ENCODE data around the gene PTPRT. TPM values are rescaled to one million over a fixed set of nuclear protein-coding genes. Genes with fewer than 3 reads are reported as not detected.

The PTPRT gene
- total RNA-seq, 1 donor, result not detected

GRCh38 chr20:42272516-42272915, 917.2 kb downstream of the PTPRT start:
- no peak for DNase-seq (ENCODE audit: low read depth)
- H3K4me3 ChIP-seq (ENCODE audit: low read depth, low read length), result no peak overlapping the region
- no peak for TF ChIP-seq CTCF (IDR thresholded peaks at IDR 0.05; ENCODE audit: insufficient read depth, low read depth, low read length)

- no peak overlapping the region for H3K4me3 ChIP-seq (ENCODE audit: low read depth, low read length)
- TF ChIP-seq CTCF (IDR thresholded peaks at IDR 0.05; ENCODE audit: insufficient read depth, low read depth, low read length), result no peak
- no peak for DNase-seq (ENCODE audit: low read depth)
Observed at GRCh38 chr20:42270539-42270938, 919.2 kb downstream of the PTPRT start.

- no peak overlapping the region for H3K4me3 ChIP-seq (ENCODE audit: low read depth, low read length)
- no peak for TF ChIP-seq CTCF (IDR thresholded peaks at IDR 0.05; ENCODE audit: insufficient read depth, low read depth, low read length)
- no peak for DNase-seq (ENCODE audit: low read depth)
Observed at GRCh38 chr20:42267793-42268384, 921.8 kb downstream of the PTPRT start.

- no peak for TF ChIP-seq CTCF (IDR thresholded peaks at IDR 0.05; ENCODE audit: insufficient read depth, low read depth, low read length)
- DNase-seq (ENCODE audit: low read depth), result no peak
Observed at GRCh38 chr20:42261766-42262270, 927.9 kb downstream of the PTPRT start.

GRCh38 chr20:42260184-42260583, 929.5 kb downstream of the PTPRT start:
- no peak for TF ChIP-seq CTCF (IDR thresholded peaks at IDR 0.05; ENCODE audit: insufficient read depth, low read depth, low read length)
- DNase-seq (ENCODE audit: low read depth), result no peak
- no peak overlapping the region for H3K4me3 ChIP-seq (ENCODE audit: low read depth, low read length)

More at GRCh38 chr20:42261766-42262270, 927.9 kb downstream of the PTPRT start:
- H3K4me3 ChIP-seq (ENCODE audit: low read depth, low read length), result no peak overlapping the region

- no peak overlapping the region for H3K4me3 ChIP-seq (ENCODE audit: low read depth, low read length)
- no peak for TF ChIP-seq CTCF (IDR thresholded peaks at IDR 0.05; ENCODE audit: insufficient read depth, low read depth, low read length)
- no peak for DNase-seq (ENCODE audit: low read depth)
Observed at GRCh38 chr20:42259389-42259788, 930.3 kb downstream of the PTPRT start.
